Activated CD8-positive, alpha-beta memory T cell treated with anti-CD3 and anti-CD28 coated beads, Interleukin-2, amount 10 ng/mL, durations not matched to agents 7 days and 5 days (primary cell): ENCODE results near the gene ZNF841. TPM values are rescaled to one million over a fixed set of nuclear protein-coding genes. Genes with fewer than 3 reads are reported as not detected.

ENCODE experiments used
- ATAC-seq: fragments of 150-1000 bp; cut with Tn5 transposase; one replicate; pipeline ENCODE4 v1.10.0; 2021; ENCODE audit warnings: moderate library complexity
- CTCF ChIA-PET: fragments of 350-600 bp; sonication (Branson Sonifier 250); formaldehyde crosslinking; loops from one replicate; lab custom pipeline; 2021; ENCODE audit warnings: antibody characterized with exemption; lab: Charles Lee
- DNase-seq: peaks from one replicate; pipeline ENCODE4 v3.0.0-alpha.2; 2020
- H3K27ac Mint-ChIP-seq: one replicate; pipeline ENCODE4 v1.8.0; 2021; ENCODE audit warnings: mild to moderate bottlenecking, mixed read lengths
- H3K27me3 Mint-ChIP-seq: one replicate; pipeline ENCODE4 v1.8.0; 2021; ENCODE audit warnings: mixed read lengths
- H3K36me3 Mint-ChIP-seq: one replicate; pipeline ENCODE4 v1.8.0; 2021; ENCODE audit warnings: mild to moderate bottlenecking, mixed read lengths
- H3K4me1 Mint-ChIP-seq: one replicate; pipeline ENCODE4 v1.8.0; 2021; ENCODE audit warnings: mixed read lengths
- H3K4me3 Mint-ChIP-seq: one replicate; pipeline ENCODE4 v1.8.0; 2021; ENCODE audit warnings: mild to moderate bottlenecking, moderate library complexity, mixed read lengths
- H3K9me3 Mint-ChIP-seq: one replicate; pipeline ENCODE4 v1.8.0; 2022; ENCODE audit warnings: low read depth, mixed read lengths
- total RNA-seq, 2 experiments: library from RNA; stranded (reverse); gene quantifications; one replicate each; pipeline ENCODE4 v1.2.3, GENCODE V29; 2021

The ZNF841 gene
- total RNA-seq = 10 to 100 TPM; 22.3 to 30.4 TPM

GRCh38 chr19:52095172-52096014 lies at the start of gene ZNF841:
ZNF841 (minus strand) TSS chr19:52095765; CDS start chr19:52084801, 10,964 bp downstream.
- Mint-ChIP-seq H3K27ac (peak within 1 kb of the TSS; percentile 92), H3K4me3 (peak within 1 kb of the TSS; percentile 92), H3K4me1 (peaks cover 31% of the 10 kb centered on the region), H3K9me3 (peaks cover 30% of the 10 kb centered on the region), H3K27me3 (no peaks in the 10 kb centered on the region), H3K36me3 (peaks cover 65% of the 10 kb centered on the region)
- DNase-seq = peak; percentile 94
- ATAC-seq = peak; percentile 99
- CTCF ChIA-PET = no interaction called here

- Mint-ChIP-seq H3K27ac (no peak overlapping the region), H3K27me3 (no peaks in the 10 kb centered on the region), H3K9me3 (peaks cover 26% of the 10 kb centered on the region), H3K4me3 (no peak overlapping the region), H3K36me3 (peaks cover 20% of the 10 kb centered on the region), H3K4me1 (peaks cover 18% of the 10 kb centered on the region)
- DNase-seq = no peak
- no peak for ATAC-seq
- CTCF ChIA-PET = no interaction called here
These were observed 46.5 kb upstream of the ZNF841 start for GRCh38 chr19:52142001-52142595.

- Mint-ChIP-seq H3K36me3 (peaks cover 24% of the 10 kb centered on the region), H3K4me1 (peaks cover 18% of the 10 kb centered on the region), H3K27me3 (no peaks in the 10 kb centered on the region), H3K4me3 (no peak overlapping the region), H3K27ac (no peak overlapping the region), H3K9me3 (peaks cover 29% of the 10 kb centered on the region)
- CTCF ChIA-PET = interaction anchor here (0.9 to 3.5 kb wide), 2 partner anchors 96 to 107 kb away, joined by 3 to 28 read pairs; no protein-coding TSS in a partner anchor
- ATAC-seq = no peak
- DNase-seq = no peak
These were observed 45.6 kb upstream of the ZNF841 start for GRCh38 chr19:52141203-52141602.

- Mint-ChIP-seq H3K4me3 (peak overlapping the region; percentile 98), H3K27ac (peak overlapping the region; percentile 96), H3K9me3 (peaks cover 30% of the 10 kb centered on the region), H3K27me3 (no peaks in the 10 kb centered on the region), H3K4me1 (peaks cover 18% of the 10 kb centered on the region), H3K36me3 (peaks cover 29% of the 10 kb centered on the region)
- ATAC-seq (peak; percentile 98), DNase-seq (no peak)
- CTCF ChIA-PET = interaction anchor here (0.9 to 3.5 kb wide), 4 partner anchors 22 to 108 kb away, joined by 3 to 28 read pairs (median 4); partner anchors contain the start of gene ZNF836
These were observed 44.6 kb upstream of the ZNF841 start for GRCh38 chr19:52140032-52140710.

GRCh38 chr19:52139252-52140031 lies 43.9 kb upstream of the ZNF841 start, which contains the start of gene ZNF616:
ZNF616 (minus strand) TSS chr19:52139938; CDS start chr19:52130512, 9,426 bp downstream.
- peak; percentile 82 for ATAC-seq
- peak within 1 kb of the TSS; percentile 96 for H3K27ac Mint-ChIP-seq
- H3K27me3 Mint-ChIP-seq = no peaks in the 10 kb centered on the region
- H3K36me3 Mint-ChIP-seq = peaks cover 34% of the 10 kb centered on the region
- CTCF ChIA-PET = interaction anchor here (0.7 to 3.5 kb wide), 4 partner anchors 32 to 147 kb away, joined by 3 to 28 read pairs (median 4); partner anchors contain the start of gene ZNF836
- peaks cover 18% of the 10 kb centered on the region for H3K4me1 Mint-ChIP-seq
- DNase-seq = peak; percentile 97
- H3K9me3 Mint-ChIP-seq = peaks cover 32% of the 10 kb centered on the region
- peak within 1 kb of the TSS; percentile 98 for H3K4me3 Mint-ChIP-seq

GRCh38 chr19:52138983-52139251 lies 43.4 kb upstream of the ZNF841 start:
- H3K27me3 Mint-ChIP-seq = no peaks in the 10 kb centered on the region
- peaks cover 39% of the 10 kb centered on the region for H3K36me3 Mint-ChIP-seq
- H3K4me1 Mint-ChIP-seq = peaks cover 18% of the 10 kb centered on the region
- H3K4me3 Mint-ChIP-seq = peak overlapping the region; percentile 98
- DNase-seq (no peak), ATAC-seq (no peak)
- H3K27ac Mint-ChIP-seq = peak overlapping the region; percentile 96
- CTCF ChIA-PET = interaction anchor here (0.9 to 3.5 kb wide), 2 partner anchors 98 to 147 kb away, joined by 3 to 28 read pairs; no protein-coding TSS in a partner anchor
- H3K9me3 Mint-ChIP-seq = peaks cover 33% of the 10 kb centered on the region

- peaks cover 18% of the 10 kb centered on the region for H3K4me1 Mint-ChIP-seq
- H3K9me3 Mint-ChIP-seq = peaks cover 33% of the 10 kb centered on the region
- no peak for ATAC-seq
- H3K27ac Mint-ChIP-seq = peak overlapping the region; percentile 96
- no peaks in the 10 kb centered on the region for H3K27me3 Mint-ChIP-seq
- DNase-seq = peak; percentile 41
- peaks cover 42% of the 10 kb centered on the region for H3K36me3 Mint-ChIP-seq
- H3K4me3 Mint-ChIP-seq = peak overlapping the region; percentile 98
- CTCF ChIA-PET = interaction anchor here (0.9 to 3.5 kb wide), 2 partner anchors 98 to 148 kb away, joined by 3 to 28 read pairs; no protein-coding TSS in a partner anchor
These were observed 42.9 kb upstream of the ZNF841 start for GRCh38 chr19:52138278-52138982.

- no peak for ATAC-seq
- CTCF ChIA-PET = no interaction called here
- no peak for DNase-seq
- Mint-ChIP-seq H3K36me3 (peaks cover 89% of the 10 kb centered on the region), H3K27me3 (no peaks in the 10 kb centered on the region), H3K9me3 (peaks cover 60% of the 10 kb centered on the region), H3K4me1 (no peaks in the 10 kb centered on the region), H3K27ac (no peak overlapping the region), H3K4me3 (no peak overlapping the region)
These were observed 24.7 kb upstream of the ZNF841 start for GRCh38 chr19:52120286-52120685.

- H3K4me3 Mint-ChIP-seq = no peak overlapping the region
- no peak for ATAC-seq
- no peaks in the 10 kb centered on the region for H3K27me3 Mint-ChIP-seq
- H3K27ac Mint-ChIP-seq = no peak overlapping the region
- H3K4me1 Mint-ChIP-seq = no peaks in the 10 kb centered on the region
- CTCF ChIA-PET = no interaction called here
- DNase-seq = no peak
- H3K36me3 Mint-ChIP-seq = peaks cover 61% of the 10 kb centered on the region
- H3K9me3 Mint-ChIP-seq = peaks cover 73% of the 10 kb centered on the region
These were observed 20.0 kb upstream of the ZNF841 start for GRCh38 chr19:52115526-52116053.

GRCh38 chr19:52114691-52115090 lies 19.1 kb upstream of the ZNF841 start:
- DNase-seq (no peak), ATAC-seq (no peak)
- CTCF ChIA-PET = no interaction called here
- Mint-ChIP-seq H3K27me3 (no peaks in the 10 kb centered on the region), H3K4me1 (no peaks in the 10 kb centered on the region), H3K4me3 (no peak overlapping the region), H3K9me3 (peaks cover 70% of the 10 kb centered on the region), H3K27ac (no peak overlapping the region), H3K36me3 (peaks cover 54% of the 10 kb centered on the region)

GRCh38 chr19:52112624-52113023 lies 17.1 kb upstream of the ZNF841 start:
- Mint-ChIP-seq H3K4me3 (no peak overlapping the region), H3K36me3 (peaks cover 35% of the 10 kb centered on the region), H3K4me1 (no peaks in the 10 kb centered on the region), H3K27ac (no peak overlapping the region), H3K27me3 (no peaks in the 10 kb centered on the region), H3K9me3 (peaks cover 63% of the 10 kb centered on the region)
- CTCF ChIA-PET = no interaction called here
- ATAC-seq = no peak
- no peak for DNase-seq

GRCh38 chr19:52110780-52111179 lies 15.2 kb upstream of the ZNF841 start:
- CTCF ChIA-PET = no interaction called here
- peaks cover 30% of the 10 kb centered on the region for H3K36me3 Mint-ChIP-seq

More at GRCh38 chr19:52110780-52111179, 15.2 kb upstream of the ZNF841 start:
- ATAC-seq (no peak), DNase-seq (no peak)
- no peaks in the 10 kb centered on the region for H3K4me1 Mint-ChIP-seq
- H3K4me3 Mint-ChIP-seq = no peak overlapping the region
- H3K27ac Mint-ChIP-seq = no peak overlapping the region
- peaks cover 60% of the 10 kb centered on the region for H3K9me3 Mint-ChIP-seq
- no peaks in the 10 kb centered on the region for H3K27me3 Mint-ChIP-seq
